Nucleus accumbens (tissue), 56 donors: Measurements from ENCODE around the gene GREM1.
A peak's percentile ranks its signal among the peaks of the same experiment; 100 is the strongest.

Experiments
- DNase-seq, 56 donors: peaks; one replicate each; lab custom pipeline; 2025; lab: John Stamatoyannopoulos, UW

The GREM1 gene

GRCh38 chr15:32729700-32730395 is 12.0 kb downstream of the GREM1 start:
- DNase-seq = no peak

GRCh38 chr15:32730677-32731654 is 13.2 kb downstream of the GREM1 start:
- peak in 1 of 56 donors; percentile 0 for DNase-seq

DNA sequence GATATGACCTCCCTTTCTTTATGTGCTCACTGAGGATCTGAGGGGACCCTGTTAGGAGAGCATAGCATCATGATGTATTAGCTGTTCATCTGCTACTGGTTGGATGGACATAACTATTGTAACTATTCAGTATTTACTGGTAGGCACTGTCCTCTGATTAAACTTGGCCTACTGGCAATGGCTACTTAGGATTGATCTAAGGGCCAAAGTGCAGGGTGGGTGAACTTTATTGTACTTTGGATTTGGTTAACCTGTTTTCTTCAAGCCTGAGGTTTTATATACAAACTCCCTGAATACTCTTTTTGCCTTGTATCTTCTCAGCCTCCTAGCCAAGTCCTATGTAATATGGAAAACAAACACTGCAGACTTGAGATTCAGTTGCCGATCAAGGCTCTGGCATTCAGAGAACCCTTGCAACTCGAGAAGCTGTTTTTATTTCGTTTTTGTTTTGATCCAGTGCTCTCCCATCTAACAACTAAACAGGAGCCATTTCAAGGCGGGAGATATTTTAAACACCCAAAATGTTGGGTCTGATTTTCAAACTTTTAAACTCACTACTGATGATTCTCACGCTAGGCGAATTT is 14.9 kb downstream of the GREM1 start:
- no peak for DNase-seq

DNA sequence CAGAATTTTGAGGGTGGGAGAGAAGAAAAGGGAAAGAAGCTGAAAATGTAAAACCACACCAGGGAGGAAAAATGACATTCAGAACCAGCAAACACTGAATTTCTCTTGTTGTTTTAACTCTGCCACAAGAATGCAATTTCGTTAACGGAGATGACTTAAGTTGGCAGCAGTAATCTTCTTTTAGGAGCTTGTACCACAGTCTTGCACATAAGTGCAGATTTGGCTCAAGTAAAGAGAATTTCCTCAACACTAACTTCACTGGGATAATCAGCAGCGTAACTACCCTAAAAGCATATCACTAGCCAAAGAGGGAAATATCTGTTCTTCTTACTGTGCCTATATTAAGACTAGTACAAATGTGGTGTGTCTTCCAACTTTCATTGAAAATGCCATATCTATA is 15.5 kb downstream of the GREM1 start:
- no peak for DNase-seq

DNA sequence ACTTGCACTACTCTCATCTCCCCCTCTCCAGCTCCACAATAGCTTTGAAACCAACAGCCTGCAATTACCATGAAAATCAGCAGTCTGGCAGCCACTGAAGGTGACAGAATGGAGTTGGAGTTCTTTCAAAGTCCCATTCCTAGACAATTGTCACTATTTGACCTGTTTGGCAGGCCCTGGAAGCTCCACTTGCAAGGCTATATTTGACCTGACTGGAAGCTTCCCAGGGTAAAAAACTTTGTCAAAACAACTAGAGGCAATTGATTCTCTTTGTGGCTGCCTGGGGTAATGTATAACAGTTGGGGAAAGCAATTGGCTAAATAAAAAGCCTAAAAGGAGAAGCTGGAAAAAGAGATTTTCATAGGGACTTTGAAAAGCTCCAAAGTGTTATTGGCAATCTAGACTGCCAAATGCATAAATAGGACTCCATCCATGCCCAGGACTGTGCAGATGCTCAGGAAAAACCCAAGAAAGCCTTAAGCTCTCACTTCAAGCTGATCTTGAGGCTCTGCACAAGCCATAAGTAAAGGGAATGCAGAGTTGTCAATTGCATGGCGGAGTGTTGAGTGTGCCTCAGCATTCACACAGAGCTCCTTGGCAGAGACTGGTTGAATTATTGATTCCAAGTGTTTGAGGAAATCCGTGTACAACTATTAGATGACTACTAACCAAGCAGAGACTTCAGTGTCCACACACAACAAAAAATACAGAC is 18.3 kb downstream of the GREM1 start:
- peak in 1 of 56 donors; percentile 10 for DNase-seq

- DNase-seq = no peak
These were observed 18.9 kb downstream of the GREM1 start for GRCh38 chr15:32736701-32737061.

DNA sequence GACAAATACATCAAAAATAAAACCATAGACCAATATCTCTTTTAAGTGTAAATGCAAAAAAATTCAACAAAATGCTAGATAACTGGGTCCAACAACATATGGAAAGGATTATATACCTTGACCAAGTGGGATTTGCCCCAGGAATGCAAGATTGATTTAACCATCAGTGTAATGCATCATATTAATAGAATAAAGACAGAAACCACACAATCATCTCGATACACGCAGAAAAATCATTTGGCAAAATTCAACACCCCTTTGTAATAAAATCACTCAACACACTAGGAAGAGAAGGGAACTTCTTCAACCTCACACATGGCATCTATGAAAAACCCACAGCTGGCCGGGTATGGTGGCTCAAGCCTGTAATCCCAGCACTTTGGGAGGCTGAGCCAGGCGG is 19.5 kb downstream of the GREM1 start:
- no peak for DNase-seq

GRCh38 chr15:32738666-32739065 is 20.9 kb downstream of the GREM1 start:
- DNase-seq = no peak

DNA sequence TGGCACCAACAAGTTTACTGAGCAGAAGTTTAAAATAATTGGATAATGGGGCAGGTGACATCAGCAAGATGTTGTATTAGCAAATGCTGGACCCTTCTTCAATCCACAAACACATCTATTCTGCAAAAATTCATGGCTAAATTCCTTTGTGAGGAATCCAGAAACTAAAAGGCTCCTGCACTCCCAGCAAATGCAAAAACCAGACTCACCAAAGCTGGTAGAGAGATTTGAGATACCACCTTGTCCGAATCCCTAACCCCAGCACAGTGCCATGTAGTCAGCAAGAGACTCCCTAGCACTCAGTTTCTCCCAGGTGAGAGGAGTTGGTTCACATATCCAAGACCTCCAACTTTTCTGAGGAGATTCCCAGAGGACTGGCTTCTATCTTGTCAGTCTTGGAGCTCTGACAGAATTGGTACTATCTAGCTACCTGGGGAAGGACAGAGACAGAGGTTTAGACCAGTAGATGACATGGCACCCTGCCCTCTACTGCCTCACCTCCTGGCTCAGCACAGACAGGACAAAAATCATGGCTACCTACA is 21.8 kb downstream of the GREM1 start:
- DNase-seq = no peak

DNA sequence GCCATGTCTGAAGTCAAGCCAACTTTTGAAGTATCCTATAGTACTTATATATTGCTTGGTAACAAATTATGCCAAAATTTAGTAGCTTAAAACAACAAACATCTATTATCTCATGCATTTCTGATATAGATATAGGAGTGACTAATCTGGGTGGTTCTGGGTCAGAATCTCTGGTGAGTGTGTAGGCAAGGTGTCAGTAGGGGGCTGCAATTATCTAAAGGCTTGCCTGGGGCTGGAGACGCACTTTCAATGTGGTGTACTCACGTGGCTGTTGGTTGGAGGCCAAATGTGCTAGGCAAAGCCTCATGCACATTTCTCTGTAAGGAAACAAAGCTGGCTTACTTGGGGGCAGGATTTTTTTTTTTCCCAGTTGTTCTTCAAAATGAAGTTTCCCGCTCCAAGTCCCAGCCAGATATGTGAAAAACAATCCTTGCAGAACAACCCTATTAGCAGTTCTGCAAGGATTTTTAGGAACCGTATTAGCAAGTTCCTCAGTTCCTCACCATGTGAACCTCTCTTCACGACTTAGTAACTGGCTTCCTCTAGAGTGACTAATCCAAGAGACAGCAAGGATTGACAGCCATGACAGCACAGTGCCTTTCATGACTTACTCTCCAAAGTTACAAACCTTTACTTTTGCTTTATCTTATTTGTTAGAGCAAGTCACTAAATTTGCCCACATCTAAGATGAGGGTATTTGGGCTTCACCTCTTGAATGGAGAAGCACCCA is 25.8 kb downstream of the GREM1 start:
- DNase-seq = no peak

DNA sequence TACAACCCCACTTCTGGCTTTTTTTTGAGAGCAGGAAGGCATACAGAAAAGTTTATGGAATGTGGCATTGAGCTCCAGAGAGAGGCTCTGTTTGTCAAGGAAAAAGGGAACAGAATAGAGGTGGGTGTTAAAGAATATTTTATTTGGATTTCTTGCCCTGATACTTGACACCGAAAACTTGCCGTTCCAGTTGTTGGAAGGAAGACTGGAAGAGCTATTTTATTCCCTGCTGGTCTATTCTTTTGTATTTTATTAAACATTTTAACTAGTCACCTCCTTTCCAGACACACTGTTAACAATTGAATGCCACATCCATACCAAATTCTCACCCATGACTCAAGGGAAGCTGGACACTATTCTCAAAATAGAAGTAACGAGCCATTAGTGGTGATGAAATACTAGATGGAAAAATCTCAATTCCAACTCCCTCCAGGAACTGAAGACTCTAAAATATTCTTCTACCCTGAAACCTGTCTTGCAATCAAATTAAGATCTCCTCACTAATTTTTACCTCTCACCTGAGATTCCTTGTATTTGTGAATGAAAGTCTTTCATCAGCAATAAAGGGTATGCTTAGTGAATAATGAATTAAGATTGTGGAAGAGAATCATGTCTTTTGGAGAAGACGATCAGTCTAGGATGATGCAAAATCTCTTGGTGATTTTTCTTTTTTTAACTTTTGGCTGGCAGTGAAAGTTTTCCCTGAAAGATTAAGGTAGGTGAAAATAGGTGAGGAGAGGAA is 28.5 kb downstream of the GREM1 start:
- no peak for DNase-seq

- DNase-seq = no peak
These were observed 30.1 kb downstream of the GREM1 start for GRCh38 chr15:32747921-32748342.

DNA sequence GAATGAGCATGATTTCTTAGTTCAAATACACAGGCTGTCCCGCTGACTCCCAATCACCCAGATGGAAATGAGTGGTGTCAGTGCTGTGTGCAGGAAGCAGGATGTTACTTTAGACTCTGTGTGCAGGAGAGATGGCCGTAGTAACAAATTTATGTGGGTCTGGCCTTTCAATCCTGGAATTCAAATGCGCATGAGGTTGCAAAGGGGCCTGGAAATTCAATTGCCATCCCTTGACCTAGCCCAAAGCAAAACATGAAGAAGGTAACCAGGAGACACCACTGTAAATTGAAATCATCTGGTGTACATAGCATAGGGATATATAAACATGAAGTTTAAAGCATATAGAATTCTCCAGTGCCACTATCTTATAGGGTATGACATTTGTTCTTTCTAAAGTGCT is 33.2 kb downstream of the GREM1 start:
- DNase-seq = no peak

DNA sequence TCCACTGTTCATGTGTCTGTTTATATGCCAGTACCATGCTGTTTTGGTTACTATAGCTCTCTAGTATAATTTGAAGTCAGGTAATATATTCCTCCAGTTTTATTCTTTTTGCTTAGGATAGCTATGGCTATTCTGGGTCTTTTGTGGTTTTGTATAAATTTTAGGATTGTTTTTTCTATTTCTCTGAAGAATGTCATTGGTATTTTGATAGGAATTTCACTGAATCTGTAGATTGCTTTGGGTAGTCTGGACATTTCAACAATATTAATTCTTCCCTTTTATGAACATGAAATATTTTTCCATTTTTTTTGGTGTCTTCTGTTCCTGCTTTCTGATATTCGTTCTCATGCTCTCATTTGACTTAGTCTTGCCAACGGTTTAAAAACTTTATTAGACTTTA is 39.6 kb downstream of the GREM1 start:
- no peak for DNase-seq

DNA sequence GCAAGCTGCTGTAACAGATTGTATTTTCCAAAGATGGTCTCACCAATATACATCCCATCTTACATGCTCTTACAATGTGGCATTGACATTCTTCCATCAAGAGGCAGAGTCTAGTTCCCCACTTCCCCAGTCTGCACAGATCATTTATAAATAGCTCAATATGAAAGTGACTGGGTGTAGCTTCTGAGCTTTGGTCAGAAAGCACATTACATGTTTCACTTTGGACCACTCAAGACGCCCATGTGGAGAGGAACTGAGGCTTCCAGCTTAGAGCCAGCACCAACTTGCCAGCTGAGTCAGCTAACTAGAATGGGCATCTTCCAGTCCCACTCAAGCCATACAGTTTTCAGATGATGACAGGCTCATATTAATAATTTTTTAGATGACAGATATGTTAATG is 45.5 kb downstream of the GREM1 start:
- no peak for DNase-seq

DNA sequence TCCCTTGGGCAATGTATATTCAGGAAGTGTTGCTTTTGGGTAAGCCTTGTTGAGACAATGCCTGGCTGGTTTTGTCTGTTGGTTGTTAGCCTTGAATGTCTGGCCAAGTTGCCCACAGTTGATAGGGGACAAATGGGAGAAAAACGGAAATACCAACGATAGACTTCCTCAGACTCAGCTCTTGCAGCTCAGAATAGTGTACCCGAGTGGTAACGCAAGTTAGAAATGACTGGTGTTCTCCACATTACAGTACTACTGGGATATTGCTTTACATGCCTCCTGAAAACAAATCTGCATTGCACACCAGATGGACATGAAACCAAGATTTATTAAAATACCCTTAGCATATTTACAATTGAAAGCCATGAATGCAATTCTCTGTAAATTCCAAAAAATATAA is 47.4 kb downstream of the GREM1 start:
- no peak for DNase-seq

DNA sequence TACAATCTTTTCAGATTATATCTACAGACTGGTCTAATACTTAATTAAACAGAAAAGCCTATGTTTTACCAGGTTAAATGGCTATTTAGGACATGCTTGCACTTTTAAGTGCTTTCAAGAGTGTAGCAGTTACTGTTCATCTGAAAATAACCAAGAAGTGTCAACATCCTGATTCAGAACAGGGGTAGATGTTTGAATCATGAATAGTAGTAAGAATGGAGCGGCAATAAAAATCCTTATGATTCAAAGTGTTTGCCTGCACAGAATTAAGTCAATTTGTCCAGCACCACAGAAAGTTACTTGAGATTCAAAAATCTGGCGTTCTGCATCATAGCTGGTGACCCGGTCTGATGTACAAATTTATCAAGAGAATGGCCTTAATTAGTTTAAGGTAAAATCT is 48.3 kb downstream of the GREM1 start:
- no peak for DNase-seq

DNA sequence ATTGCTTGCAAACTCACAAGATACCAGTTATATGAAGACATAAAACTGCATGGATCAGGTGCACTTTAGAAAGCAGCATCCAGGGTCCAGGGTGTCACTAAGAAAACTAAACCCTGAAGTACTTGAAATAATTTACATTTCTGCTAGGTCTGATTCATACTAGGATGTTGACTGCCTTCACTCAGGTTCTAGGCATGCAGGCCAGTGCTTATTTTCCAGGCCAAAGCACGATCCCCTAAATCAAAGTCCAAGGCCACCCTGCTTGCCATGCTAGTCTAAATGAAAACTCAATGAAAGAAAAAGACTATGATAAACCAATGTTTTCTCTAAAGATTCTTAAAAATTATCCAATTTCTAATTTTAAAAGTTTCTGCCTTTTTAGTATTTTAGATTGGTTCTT is 49.4 kb downstream of the GREM1 start:
- DNase-seq = no peak

DNA sequence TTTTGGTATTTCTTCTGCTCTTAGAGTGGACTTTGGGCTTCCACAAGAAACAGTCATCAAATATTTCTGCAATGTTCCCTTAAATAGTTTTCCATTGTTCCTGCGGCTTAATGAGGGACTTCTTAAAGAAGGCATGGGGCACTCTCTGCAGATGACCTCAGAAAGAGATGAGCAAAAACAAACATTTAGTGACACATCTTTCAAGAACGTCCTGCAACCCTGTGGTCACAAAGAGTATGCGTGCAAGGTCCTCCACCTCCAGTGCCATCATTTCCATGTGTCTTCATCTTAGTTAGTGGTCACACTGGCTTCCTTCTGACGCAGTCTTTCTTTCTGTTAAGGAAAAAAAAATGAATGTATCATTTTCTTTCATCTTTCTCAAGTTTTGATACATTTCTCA is 56.2 kb downstream of the GREM1 start:
- DNase-seq = no peak
